ENCODE results near the gene NEO1. TPM values are rescaled to one million over a fixed set of nuclear protein-coding genes. Genes with fewer than 3 reads are reported as not detected.

NEO1 gene
- total RNA-seq, 1 donor from 2014 or later, result 75.6 TPM

- H3K4me1 Mint-ChIP-seq, result no peaks in the 10 kb centered on the region
- DNase-seq (ENCODE audit: low read depth, low spot score), result no peak
- H3K27me3 Mint-ChIP-seq (ENCODE audit: low read depth), result no peaks in the 10 kb centered on the region
- no peak for TF ChIP-seq CTCF (conservative IDR thresholded peaks at IDR 0.05)
- no peak overlapping the region for H3K4me3 Mint-ChIP-seq
- H3K9me3 Mint-ChIP-seq, result no peaks in the 10 kb centered on the region
- peaks cover 14% of the 10 kb centered on the region for H3K36me3 Mint-ChIP-seq (ENCODE audit: low read depth)
- no peak overlapping the region for H3K27ac Mint-ChIP-seq (ENCODE audit: unreplicated experiment)
Observed at GRCh38 chr15:73141216-73141900, 89.1 kb downstream of the NEO1 start.

- Mint-ChIP-seq H3K4me1 (no peaks in the 10 kb centered on the region), H3K36me3 (ENCODE audit: low read depth) (peaks cover 14% of the 10 kb centered on the region), H3K27ac (ENCODE audit: unreplicated experiment) (no peak overlapping the region), H3K9me3 (no peaks in the 10 kb centered on the region), H3K4me3 (no peak overlapping the region), H3K27me3 (ENCODE audit: low read depth) (no peaks in the 10 kb centered on the region)
- TF ChIP-seq CTCF (conservative IDR thresholded peaks at IDR 0.05), result no peak
- DNase-seq (ENCODE audit: low read depth, low spot score), result no peak
Observed at GRCh38 chr15:73142802-73143762, 90.8 kb downstream of the NEO1 start.

- no peak for TF ChIP-seq CTCF (conservative IDR thresholded peaks at IDR 0.05)
- Mint-ChIP-seq H3K36me3 (ENCODE audit: low read depth) (peaks cover 14% of the 10 kb centered on the region), H3K9me3 (no peaks in the 10 kb centered on the region), H3K4me1 (no peaks in the 10 kb centered on the region), H3K27ac (ENCODE audit: unreplicated experiment) (no peak overlapping the region), H3K27me3 (ENCODE audit: low read depth) (no peaks in the 10 kb centered on the region), H3K4me3 (no peak overlapping the region)
- DNase-seq (ENCODE audit: low read depth, low spot score), result no peak
Observed at GRCh38 chr15:73143763-73144155, 91.5 kb downstream of the NEO1 start.

- Mint-ChIP-seq H3K27ac (ENCODE audit: unreplicated experiment) (no peak overlapping the region), H3K4me1 (no peaks in the 10 kb centered on the region), H3K27me3 (ENCODE audit: low read depth) (no peaks in the 10 kb centered on the region), H3K4me3 (no peak overlapping the region), H3K36me3 (ENCODE audit: low read depth) (peaks cover 18% of the 10 kb centered on the region), H3K9me3 (no peaks in the 10 kb centered on the region)
- no peak for DNase-seq (ENCODE audit: low read depth, low spot score)
- no peak for TF ChIP-seq CTCF (conservative IDR thresholded peaks at IDR 0.05)
Observed at GRCh38 chr15:73146419-73146818, 94.2 kb downstream of the NEO1 start.

- Mint-ChIP-seq H3K4me3 (no peak overlapping the region), H3K9me3 (peaks cover 5% of the 10 kb centered on the region), H3K4me1 (no peaks in the 10 kb centered on the region), H3K36me3 (ENCODE audit: low read depth) (peaks cover 27% of the 10 kb centered on the region), H3K27ac (ENCODE audit: unreplicated experiment) (peak overlapping the region; percentile 45), H3K27me3 (ENCODE audit: low read depth) (no peaks in the 10 kb centered on the region)
- TF ChIP-seq CTCF (conservative IDR thresholded peaks at IDR 0.05), result no peak
- no peak for DNase-seq (ENCODE audit: low read depth, low spot score)
Observed at GRCh38 chr15:73150831-73151230, 98.6 kb downstream of the NEO1 start.

Data from neural crest cell (in vitro differentiated cells).